HepG2 (cell line): ENCODE results near the gene NFX1. TPM values are rescaled to one million over a fixed set of nuclear protein-coding genes. Genes with fewer than 3 reads are reported as not detected.

Source experiments
- BRD4 ChIP-seq: sonication (generic); formaldehyde crosslinking; IDR thresholded peaks from 2 replicates; pipeline ENCODE4 v1.4.0; 2020; ENCODE audit warnings: missing genetic modification reagents
- FOXA1 ChIP-seq, 2 experiments: fragments of 450-650 bp in 1 of 2; sonication (generic) in 1 of 2; formaldehyde crosslinking in 1 of 2; IDR thresholded peaks; 2 replicates each; pipeline versions ENCODE4 v1.4.0 to v1.6.1; 2016 to 2020; ENCODE audit warnings: missing genetic modification reagents in 1 of 2
- GMEB2 ChIP-seq: IDR thresholded peaks from 2 replicates; pipeline ENCODE4 v1.6.1; 2016; ENCODE audit warnings: missing biosample characterization, missing genetic modification reagents, low read depth
- MTERF4 ChIP-seq: sonication (generic); formaldehyde crosslinking; IDR thresholded peaks from 2 replicates; pipeline ENCODE4 v1.8.0; 2023; ENCODE audit warnings: mild to moderate bottlenecking, missing genetic modification reagents
- SIN3B ChIP-seq: fragments of 150-350 bp; IDR thresholded peaks from 2 replicates; pipeline ENCODE4 v1.6.1; 2014; ENCODE audit warnings: low read length
- SP2 ChIP-seq: sonication (generic); formaldehyde crosslinking; IDR thresholded peaks from 2 replicates; pipeline ENCODE4 v1.5.1; 2020; ENCODE audit warnings: mild to moderate bottlenecking, missing genetic modification reagents
- THAP9 ChIP-seq: sonication (generic); formaldehyde crosslinking; IDR thresholded peaks from 2 replicates; pipeline ENCODE4; 2020; ENCODE audit warnings: missing genetic modification reagents, mild to moderate bottlenecking, borderline replicate concordance
- XBP1 ChIP-seq: sonication (generic); formaldehyde crosslinking; IDR thresholded peaks from 2 replicates; pipeline ENCODE4 v1.5.0; 2020; ENCODE audit warnings: missing genetic modification reagents
- ZNF136 ChIP-seq: sonication (generic); formaldehyde crosslinking; IDR thresholded peaks from 2 replicates; pipeline ENCODE4 v1.8.1; 2022; ENCODE audit warnings: low read depth, mild to moderate bottlenecking, moderate library complexity, missing genetic modification reagents
- ZNF724P ChIP-seq: sonication (generic); formaldehyde crosslinking; IDR thresholded peaks from 2 replicates; pipeline ENCODE4 v1.8.0; 2022; ENCODE audit warnings: missing genetic modification reagents, borderline replicate concordance
- ZZZ3 ChIP-seq: sonication (generic); formaldehyde crosslinking; IDR thresholded peaks from 2 replicates; pipeline ENCODE4 v1.4.0; 2020; ENCODE audit warnings: missing genetic modification reagents, mild to moderate bottlenecking, borderline replicate concordance
- polyA plus RNA-seq, 8 experiments: library from polyadenylated mRNA; depleted of rRNA in 3 of 8; stranded (reverse) in 7 of 8; unstranded in 1 of 8; fragments of >200 nt; fragmentation: Illumina TruSeq in 4 of 8; extraction: Trizol in 4 of 8; gene quantifications; 2 replicates each; pipeline versions ENCODE4 v1.2.1 to v1.2.3, GENCODE V29; 2011 to 2016; ENCODE audit warnings: low read depth in 4 of 8, missing spikeins in 1 of 8, mixed read lengths in 1 of 8; ENCODE audit not compliant: insufficient read depth in 1 of 8
- total RNA-seq, 5 experiments: library from RNA; depleted of rRNA; stranded (reverse); fragments of >200 nt; fragmentation: Illumina TruSeq; extraction: Trizol; gene quantifications; 2 replicates each; pipeline ENCODE4 v1.2.3, GENCODE V29; 2016; ENCODE audit warnings: low read depth in 1 of 5
- TF ChIP-seq, protein P1 (sequence below): sonication (generic); formaldehyde crosslinking; IDR thresholded peaks from 2 replicates; pipeline ENCODE4 v1.4.0; 2020; ENCODE audit warnings: missing genetic modification reagents
- TF ChIP-seq, protein P2 (sequence below): sonication (generic); formaldehyde crosslinking; IDR thresholded peaks from 2 replicates; pipeline ENCODE4 v1.8.1; 2022; ENCODE audit warnings: low read depth, mild to moderate bottlenecking, missing genetic modification reagents
- TF ChIP-seq, protein P3 (sequence below): sonication (generic); formaldehyde crosslinking; IDR thresholded peaks from 2 replicates; pipeline ENCODE4 v1.5.1; 2020; ENCODE audit warnings: mild to moderate bottlenecking, moderate library complexity, missing genetic modification reagents

Gene NFX1
- total and polyA plus RNA-seq, 2 of the 13 experiments (the other 11 are each of a cell fraction or from before 2014, with no cell fraction given): 23.9 to 27.5 TPM

GRCh38 chr9:33290247-33291030 lies at the start of gene NFX1 (continued):
- TF ChIP-seq MTERF4 (CRISPR knock-in tag) (no peak; the same call in 1 of the 2 replicates), FOXA1 (IDR thresholded peaks at IDR 0.05) (no peak), FOXA1 (CRISPR knock-in tag; IDR thresholded peaks at IDR 0.05) (peak; percentile 11; the same call in 1 of the 2 replicates), THAP9 (CRISPR knock-in tag) (peak; percentile 93; the same call in 1 of the 2 replicates), BRD4 (CRISPR knock-in tag) (no peak; the same call in none of the 2 replicates), ZNF136 (CRISPR knock-in tag) (peak; percentile 92), GMEB2 (CRISPR knock-in tag) (peak; percentile 51; the same call in 1 of the 2 replicates), SP2 (CRISPR knock-in tag) (no peak; the same call in 1 of the 2 replicates), SIN3B (peak; percentile 88; the same call in 1 of the 2 replicates), ZZZ3 (CRISPR knock-in tag) (peak; percentile 97), XBP1 (CRISPR knock-in tag) (0 out of 2 replicates have a peak, but pooled peaks have one; percentile 50), ZNF724P (peak; percentile 77; the same call in 1 of the 2 replicates)
- TF ChIP-seq, protein P1, sequence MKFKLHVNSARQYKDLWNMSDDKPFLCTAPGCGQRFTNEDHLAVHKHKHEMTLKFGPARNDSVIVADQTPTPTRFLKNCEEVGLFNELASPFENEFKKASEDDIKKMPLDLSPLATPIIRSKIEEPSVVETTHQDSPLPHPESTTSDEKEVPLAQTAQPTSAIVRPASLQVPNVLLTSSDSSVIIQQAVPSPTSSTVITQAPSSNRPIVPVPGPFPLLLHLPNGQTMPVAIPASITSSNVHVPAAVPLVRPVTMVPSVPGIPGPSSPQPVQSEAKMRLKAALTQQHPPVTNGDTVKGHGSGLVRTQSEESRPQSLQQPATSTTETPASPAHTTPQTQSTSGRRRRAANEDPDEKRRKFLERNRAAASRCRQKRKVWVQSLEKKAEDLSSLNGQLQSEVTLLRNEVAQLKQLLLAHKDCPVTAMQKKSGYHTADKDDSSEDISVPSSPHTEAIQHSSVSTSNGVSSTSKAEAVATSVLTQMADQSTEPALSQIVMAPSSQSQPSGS (CRISPR knock-in tag): peak; percentile 82; the same call in 1 of the 2 replicates
- TF ChIP-seq, protein P2, sequence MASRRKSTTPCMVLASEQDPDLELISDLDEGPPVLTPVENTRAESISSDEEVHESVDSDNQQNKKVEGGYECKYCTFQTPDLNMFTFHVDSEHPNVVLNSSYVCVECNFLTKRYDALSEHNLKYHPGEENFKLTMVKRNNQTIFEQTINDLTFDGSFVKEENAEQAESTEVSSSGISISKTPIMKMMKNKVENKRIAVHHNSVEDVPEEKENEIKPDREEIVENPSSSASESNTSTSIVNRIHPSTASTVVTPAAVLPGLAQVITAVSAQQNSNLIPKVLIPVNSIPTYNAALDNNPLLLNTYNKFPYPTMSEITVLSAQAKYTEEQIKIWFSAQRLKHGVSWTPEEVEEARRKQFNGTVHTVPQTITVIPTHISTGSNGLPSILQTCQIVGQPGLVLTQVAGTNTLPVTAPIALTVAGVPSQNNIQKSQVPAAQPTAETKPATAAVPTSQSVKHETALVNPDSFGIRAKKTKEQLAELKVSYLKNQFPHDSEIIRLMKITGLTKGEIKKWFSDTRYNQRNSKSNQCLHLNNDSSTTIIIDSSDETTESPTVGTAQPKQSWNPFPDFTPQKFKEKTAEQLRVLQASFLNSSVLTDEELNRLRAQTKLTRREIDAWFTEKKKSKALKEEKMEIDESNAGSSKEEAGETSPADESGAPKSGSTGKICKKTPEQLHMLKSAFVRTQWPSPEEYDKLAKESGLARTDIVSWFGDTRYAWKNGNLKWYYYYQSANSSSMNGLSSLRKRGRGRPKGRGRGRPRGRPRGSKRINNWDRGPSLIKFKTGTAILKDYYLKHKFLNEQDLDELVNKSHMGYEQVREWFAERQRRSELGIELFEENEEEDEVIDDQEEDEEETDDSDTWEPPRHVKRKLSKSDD (CRISPR knock-in tag): peak; percentile 88
- TF ChIP-seq, protein P3, sequence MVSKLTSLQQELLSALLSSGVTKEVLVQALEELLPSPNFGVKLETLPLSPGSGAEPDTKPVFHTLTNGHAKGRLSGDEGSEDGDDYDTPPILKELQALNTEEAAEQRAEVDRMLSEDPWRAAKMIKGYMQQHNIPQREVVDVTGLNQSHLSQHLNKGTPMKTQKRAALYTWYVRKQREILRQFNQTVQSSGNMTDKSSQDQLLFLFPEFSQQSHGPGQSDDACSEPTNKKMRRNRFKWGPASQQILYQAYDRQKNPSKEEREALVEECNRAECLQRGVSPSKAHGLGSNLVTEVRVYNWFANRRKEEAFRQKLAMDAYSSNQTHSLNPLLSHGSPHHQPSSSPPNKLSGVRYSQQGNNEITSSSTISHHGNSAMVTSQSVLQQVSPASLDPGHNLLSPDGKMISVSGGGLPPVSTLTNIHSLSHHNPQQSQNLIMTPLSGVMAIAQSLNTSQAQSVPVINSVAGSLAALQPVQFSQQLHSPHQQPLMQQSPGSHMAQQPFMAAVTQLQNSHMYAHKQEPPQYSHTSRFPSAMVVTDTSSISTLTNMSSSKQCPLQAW (CRISPR knock-in tag): peak; percentile 93; the same call in 1 of the 2 replicates
